Neutrophil (primary cell): ENCODE results near the gene RNF144A.
"Not testable (repeated sequence)": the region's sequence is repeated elsewhere in the genome, so short reads cannot be mapped to it uniquely, and the experiment has no call there.

Source experiments
- H3K27ac ChIP-seq: fragments of 200-600 bp; sonication (generic); 2 replicates; pipeline ENCODE4 v1.5.1; 2016; ENCODE audit warnings: mild to moderate bottlenecking, moderate library complexity
- H3K27me3 ChIP-seq: fragments of 200-600 bp; sonication (generic); 2 replicates; pipeline ENCODE4 v1.6.0; 2016; ENCODE audit warnings: mild to moderate bottlenecking
- H3K36me3 ChIP-seq: fragments of 200-600 bp; sonication (generic); 2 replicates; pipeline ENCODE4 v1.5.1; 2017
- H3K4me1 ChIP-seq, 2 experiments: fragments of 200-600 bp in 1 of 2; sonication (generic) in 1 of 2; 1 replicate in 1 of 2; 2 replicates in 1 of 2; pipeline versions ENCODE4 v1.5.1 to v1.6.1; 2013 to 2016; ENCODE audit warnings: low read depth in 1 of 2, low read length in 1 of 2, mild to moderate bottlenecking in 1 of 2, moderate library complexity in 1 of 2; ENCODE audit not compliant: control insufficient read depth in 1 of 2, insufficient read depth in 1 of 2
- H3K4me3 ChIP-seq, 2 experiments: fragments of 200-600 bp in 1 of 2; sonication (generic) in 1 of 2; 1 replicate in 1 of 2; 2 replicates in 1 of 2; pipeline ENCODE4 v1.5.1; 2013 to 2016; ENCODE audit warnings: low read depth in 1 of 2, low read length in 1 of 2, mild to moderate bottlenecking in 1 of 2, moderate library complexity in 1 of 2
- H3K9me3 ChIP-seq: fragments of 200-600 bp; sonication (generic); 2 replicates; pipeline ENCODE4 v1.5.1; 2016
- TF ChIP-seq, protein P1 (sequence below): fragments of 200-600 bp; sonication (generic); IDR thresholded peaks from 2 replicates; pipeline ENCODE4 v1.5.1; 2016; ENCODE audit warnings: antibody characterized with exemption

Gene RNF144A

DNA sequence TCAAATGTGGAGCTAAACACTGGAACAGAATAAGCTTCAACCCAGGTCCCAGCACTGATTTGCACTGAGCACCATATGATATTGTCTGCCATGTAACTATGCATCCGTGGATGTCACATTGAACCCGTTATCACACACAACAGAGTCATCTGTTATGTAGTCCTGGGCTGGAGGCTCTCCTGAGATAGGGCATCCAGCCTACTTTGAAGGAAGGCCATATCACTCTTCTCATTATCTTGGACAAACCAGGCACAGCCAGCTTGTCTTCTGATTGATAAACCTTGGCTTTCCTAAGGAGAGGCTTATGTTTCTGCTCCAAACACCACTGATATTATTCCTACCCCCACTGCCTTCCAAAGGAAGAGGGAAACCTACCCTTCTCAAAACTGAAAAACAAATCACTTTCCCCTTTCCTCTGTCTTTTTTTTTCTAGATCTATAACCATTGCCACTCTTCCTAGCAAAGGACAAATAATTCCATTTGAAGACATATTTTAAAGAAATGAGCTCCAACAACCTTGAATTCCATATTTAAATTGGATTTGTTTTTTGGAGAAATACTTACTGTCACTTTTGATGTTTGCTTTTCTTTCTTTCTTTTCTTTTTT lies 23.2 kb upstream of the RNF144A start:
- Histone ChIP-seq H3K27ac (no peak overlapping the region), H3K9me3 (no peaks in the 10 kb centered on the region), H3K27me3 (no peaks in the 10 kb centered on the region), H3K4me3 (no peak overlapping the region), H3K4me1 (no peaks in the 10 kb centered on the region), H3K36me3 (no peaks in the 10 kb centered on the region)
- TF ChIP-seq, protein P1, sequence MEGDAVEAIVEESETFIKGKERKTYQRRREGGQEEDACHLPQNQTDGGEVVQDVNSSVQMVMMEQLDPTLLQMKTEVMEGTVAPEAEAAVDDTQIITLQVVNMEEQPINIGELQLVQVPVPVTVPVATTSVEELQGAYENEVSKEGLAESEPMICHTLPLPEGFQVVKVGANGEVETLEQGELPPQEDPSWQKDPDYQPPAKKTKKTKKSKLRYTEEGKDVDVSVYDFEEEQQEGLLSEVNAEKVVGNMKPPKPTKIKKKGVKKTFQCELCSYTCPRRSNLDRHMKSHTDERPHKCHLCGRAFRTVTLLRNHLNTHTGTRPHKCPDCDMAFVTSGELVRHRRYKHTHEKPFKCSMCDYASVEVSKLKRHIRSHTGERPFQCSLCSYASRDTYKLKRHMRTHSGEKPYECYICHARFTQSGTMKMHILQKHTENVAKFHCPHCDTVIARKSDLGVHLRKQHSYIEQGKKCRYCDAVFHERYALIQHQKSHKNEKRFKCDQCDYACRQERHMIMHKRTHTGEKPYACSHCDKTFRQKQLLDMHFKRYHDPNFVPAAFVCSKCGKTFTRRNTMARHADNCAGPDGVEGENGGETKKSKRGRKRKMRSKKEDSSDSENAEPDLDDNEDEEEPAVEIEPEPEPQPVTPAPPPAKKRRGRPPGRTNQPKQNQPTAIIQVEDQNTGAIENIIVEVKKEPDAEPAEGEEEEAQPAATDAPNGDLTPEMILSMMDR, result no peak

GRCh38 chr2:6896930-6897759 lies 20.1 kb upstream of the RNF144A start:
- Histone ChIP-seq H3K9me3 (no peaks in the 10 kb centered on the region), H3K27ac (no peak overlapping the region), H3K4me3 (no peak overlapping the region), H3K36me3 (no peaks in the 10 kb centered on the region), H3K4me1 (no peaks in the 10 kb centered on the region), H3K27me3 (no peaks in the 10 kb centered on the region)
- TF ChIP-seq, protein P1, result peak; percentile 32

DNA sequence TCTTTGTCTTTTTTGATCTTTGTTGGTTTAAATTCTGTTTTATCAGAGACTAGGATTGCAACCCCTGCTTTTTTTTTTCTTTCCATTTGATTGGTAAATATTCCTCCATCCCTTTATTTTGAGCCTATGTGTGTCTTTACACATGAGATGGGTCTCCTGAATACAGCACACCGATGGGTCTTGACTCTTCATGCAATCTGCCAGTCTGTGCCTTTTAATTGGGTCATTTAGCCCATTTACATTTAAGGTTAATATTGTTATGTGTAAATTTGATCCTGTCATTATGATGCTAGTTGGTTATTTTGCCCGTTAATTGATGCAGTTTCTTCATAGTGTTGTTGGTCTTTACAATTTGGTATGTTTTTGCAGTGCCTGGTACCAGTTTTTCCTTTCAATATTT lies 14.6 kb upstream of the RNF144A start:
- not testable (repeated sequence) for H3K36me3 ChIP-seq, H3K4me1 ChIP-seq, H3K9me3 ChIP-seq, H3K27ac ChIP-seq, H3K4me3 ChIP-seq, H3K27me3 ChIP-seq

GRCh38 chr2:6905668-6906067 lies 11.5 kb upstream of the RNF144A start:
- Histone ChIP-seq H3K27ac (no peak overlapping the region), H3K9me3 (no peaks in the 10 kb centered on the region), H3K27me3 (no peaks in the 10 kb centered on the region), H3K36me3 (no peaks in the 10 kb centered on the region), H3K4me1 (no peaks in the 10 kb centered on the region), H3K4me3 (no peak overlapping the region)
- TF ChIP-seq, protein P1, result no peak

GRCh38 chr2:6906165-6906741 lies 11.0 kb upstream of the RNF144A start:
- Histone ChIP-seq H3K9me3 (no peaks in the 10 kb centered on the region), H3K4me1 (no peaks in the 10 kb centered on the region), H3K4me3 (no peak overlapping the region), H3K27me3 (no peaks in the 10 kb centered on the region), H3K27ac (no peak overlapping the region), H3K36me3 (no peaks in the 10 kb centered on the region)
- TF ChIP-seq, protein P1, result no peak

DNA sequence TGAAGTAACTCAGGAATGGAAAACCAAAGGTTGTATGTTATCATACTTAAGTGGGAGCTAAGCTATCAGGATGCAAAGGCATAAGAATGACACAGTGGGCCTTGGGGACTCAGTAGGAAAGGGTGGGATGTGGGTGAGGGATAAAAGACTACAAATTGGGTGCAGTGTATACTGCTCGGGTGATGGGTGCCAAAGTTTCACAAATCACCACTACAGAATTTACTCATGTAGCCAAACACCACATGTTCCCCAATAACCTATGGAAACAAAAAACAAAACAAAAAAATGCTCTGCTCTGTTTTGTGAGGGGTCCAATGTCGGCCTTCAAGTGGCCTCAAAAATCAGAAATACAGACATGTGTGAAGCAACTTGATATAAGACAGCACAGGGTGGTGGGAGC lies 8.9 kb upstream of the RNF144A start:
- TF ChIP-seq, protein P1, result no peak

More for the DNA sequence above, 8.9 kb upstream of the RNF144A start:
- H3K4me1 ChIP-seq, result no peaks in the 10 kb centered on the region
- no peak overlapping the region for H3K27ac ChIP-seq
- H3K36me3 ChIP-seq, result no peaks in the 10 kb centered on the region
- H3K4me3 ChIP-seq, result no peak overlapping the region
- no peaks in the 10 kb centered on the region for H3K27me3 ChIP-seq
- H3K9me3 ChIP-seq, result no peaks in the 10 kb centered on the region
